GM12892 (cell line): ENCODE measurements around the gene ASB11.

Source experiments
- POLR2A ChIP-seq: IDR thresholded peaks from 2 replicates; pipeline ENCODE4 v1.6.1; 2011; ENCODE audit warnings: low read depth, low read length, control low read depth
- TAF1 ChIP-seq: IDR thresholded peaks from 2 replicates; pipeline ENCODE4 v1.6.1; 2011; ENCODE audit warnings: low read depth, mild to moderate bottlenecking, control low read depth, low read length, borderline replicate concordance

DNA sequence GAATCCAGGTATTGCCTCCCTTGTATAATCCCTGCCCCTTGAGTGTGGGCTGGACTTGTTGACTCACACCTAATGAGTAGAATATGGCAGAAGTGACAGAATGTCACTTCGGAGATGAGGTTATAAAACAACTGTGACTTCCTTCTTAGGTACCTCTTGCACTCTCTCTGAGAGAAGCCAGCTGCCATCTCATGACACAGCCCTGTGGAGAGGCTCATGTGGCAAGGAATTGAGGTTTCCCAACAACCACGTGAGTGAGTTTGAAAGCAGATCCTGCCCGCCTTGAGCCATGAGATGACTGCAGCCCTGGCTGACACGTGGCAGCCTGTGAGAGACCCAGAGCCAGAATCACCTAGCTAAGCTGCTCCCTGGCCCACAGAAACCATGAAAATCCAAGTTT lies 13.5 kb downstream of the ASB11 start:
- TF ChIP-seq POLR2A (no peak), TAF1 (no peak)
